NCI-H128 (cell line): ENCODE measurements around the gene NAA38.

ENCODE experiments used
- DNase-seq: peaks from one replicate; lab custom pipeline; 2025; ENCODE audit not compliant: unreplicated experiment; lab: John Stamatoyannopoulos, UW

NAA38 gene, protein sequence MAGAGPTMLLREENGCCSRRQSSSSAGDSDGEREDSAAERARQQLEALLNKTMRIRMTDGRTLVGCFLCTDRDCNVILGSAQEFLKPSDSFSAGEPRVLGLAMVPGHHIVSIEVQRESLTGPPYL

DNA sequence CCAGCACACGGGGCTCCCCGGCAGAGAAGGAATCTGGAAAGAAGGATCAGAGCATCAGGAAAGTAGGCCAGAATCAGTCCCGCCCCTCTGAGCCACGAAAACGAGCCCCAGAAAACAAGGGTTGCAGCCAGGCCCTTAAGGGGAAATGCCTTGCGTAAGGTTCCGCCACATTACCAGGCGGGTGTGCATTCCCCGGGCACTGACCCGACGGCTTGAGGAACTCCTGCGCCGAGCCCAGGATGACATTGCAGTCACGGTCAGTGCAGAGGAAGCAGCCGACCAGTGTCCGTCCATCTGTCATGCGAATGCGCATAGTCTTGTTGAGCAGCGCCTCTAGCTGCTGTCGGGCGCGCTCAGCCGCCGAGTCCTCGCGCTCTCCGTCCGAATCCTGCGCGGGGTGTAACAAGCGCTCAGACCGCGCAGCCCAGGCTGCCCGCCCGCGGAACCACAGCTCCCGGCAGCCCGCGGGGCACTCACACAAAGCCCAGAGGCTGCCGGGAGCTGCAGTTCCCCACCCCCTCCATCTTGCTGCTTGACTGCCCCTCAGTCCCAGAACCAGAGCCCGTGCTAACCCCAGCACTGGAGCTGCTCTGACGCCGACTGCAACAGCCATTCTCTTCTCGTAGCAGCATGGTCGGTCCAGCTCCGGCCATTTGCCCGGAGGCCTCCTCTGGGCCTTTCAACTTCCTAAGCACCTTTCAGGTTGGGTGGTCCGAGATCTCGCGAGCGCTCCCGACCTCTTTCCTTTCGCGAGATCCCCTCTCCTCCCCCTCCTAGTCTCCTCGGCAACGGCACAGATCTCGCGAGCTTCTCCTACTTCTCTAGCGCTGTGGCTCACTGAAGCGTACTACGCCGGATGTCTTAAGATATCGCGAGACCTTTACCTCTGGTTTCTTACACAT, at the start of gene NAA38:
Gene NAA38 (minus strand): TSS at position 749 of the 902 bp plus-strand sequence. CDS start 96 bp downstream, at position 653.
- peak; percentile 90 for DNase-seq

DNA sequence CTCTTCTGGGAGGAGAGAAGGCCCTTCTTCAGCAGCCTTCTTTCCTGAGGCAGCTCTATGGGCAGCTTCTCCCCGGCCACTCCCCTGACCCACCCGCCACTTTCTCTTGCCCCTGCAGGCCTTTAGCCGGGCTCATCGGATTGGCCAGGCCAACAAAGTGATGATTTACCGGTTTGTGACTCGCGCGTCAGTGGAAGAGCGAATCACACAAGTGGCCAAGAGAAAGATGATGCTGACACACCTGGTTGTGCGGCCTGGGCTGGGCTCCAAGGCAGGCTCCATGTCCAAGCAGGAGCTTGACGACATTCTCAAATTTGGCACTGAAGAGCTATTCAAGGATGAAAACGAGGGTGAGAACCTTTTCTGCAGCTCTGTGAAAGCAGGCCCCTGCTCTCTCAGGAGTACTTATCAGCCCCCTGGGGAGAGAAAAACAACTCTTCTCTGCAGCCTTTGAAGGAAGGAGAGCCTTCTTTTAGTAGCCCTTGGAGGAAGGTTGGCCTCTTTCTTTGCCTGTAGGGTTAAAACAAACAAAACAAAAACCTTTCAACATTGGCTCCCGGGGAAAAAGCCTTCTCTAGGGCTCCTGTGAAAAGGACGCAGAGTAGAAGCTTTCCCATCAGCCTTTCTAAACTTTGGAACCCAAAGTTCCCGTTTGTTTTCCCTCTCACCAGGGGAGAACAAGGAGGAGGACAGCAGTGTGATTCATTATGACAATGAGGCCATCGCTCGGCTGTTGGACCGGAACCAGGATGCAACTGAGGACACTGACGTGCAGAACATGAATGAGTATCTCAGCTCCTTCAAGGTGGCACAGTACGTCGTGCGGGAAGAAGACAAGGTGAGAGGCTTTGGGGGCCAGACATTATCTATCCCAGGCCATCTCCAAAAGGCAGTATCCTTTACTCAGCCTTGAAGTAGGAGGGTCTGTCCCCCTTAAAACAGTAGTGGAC, 46.1 kb upstream of the NAA38 start:
- DNase-seq: no peak

DNA sequence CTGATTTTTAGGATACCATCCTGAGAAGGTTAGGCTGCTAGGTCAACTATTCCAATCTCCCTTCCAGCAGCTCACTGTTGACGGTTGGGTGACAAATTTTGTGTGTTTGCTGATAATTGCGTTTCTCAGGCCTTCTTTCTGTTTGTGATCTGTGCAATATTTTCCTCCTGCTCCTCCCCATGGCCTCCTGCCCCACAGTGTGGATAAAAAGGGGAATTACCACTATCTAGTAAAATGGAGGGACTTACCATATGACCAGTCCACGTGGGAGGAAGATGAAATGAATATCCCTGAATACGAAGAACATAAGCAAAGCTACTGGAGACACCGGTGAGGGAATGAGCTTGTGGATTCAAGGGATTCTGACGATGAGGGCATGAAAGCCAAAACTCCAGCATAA, 40.4 kb upstream of the NAA38 start:
- DNase-seq: no peak

DNA sequence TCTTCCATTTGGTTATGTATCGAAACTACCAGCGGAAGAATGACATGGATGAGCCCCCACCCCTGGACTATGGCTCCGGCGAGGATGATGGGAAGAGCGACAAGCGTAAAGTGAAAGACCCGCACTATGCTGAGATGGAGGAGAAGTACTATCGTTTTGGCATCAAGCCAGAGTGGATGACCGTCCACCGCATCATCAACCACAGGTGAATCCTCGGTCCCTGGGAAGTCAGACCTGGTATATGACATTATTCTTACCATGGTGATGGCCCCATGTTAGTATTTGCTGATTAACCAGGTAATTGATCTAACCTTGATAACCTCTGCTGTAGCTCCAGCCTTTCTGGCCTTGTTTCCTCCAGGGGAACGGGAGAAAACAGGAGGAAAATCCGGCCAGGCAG, 39.7 kb upstream of the NAA38 start:
- no peak for DNase-seq

DNA sequence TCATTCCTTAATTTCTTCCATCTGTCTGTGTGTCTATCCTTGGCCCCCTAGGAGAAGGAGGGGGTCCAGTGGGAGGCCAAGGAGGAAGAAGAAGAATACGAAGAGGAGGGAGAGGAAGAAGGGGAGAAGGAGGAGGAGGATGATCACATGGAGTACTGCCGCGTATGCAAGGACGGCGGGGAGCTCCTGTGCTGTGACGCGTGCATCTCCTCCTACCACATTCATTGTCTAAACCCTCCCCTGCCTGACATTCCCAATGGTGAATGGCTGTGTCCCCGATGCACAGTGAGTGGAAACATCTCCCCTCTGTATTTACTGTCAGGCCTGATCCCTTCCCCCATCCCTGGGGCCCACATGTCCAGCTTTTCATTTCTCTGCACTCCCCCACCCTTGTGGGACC, 37.5 kb upstream of the NAA38 start:
- DNase-seq: no peak

DNA sequence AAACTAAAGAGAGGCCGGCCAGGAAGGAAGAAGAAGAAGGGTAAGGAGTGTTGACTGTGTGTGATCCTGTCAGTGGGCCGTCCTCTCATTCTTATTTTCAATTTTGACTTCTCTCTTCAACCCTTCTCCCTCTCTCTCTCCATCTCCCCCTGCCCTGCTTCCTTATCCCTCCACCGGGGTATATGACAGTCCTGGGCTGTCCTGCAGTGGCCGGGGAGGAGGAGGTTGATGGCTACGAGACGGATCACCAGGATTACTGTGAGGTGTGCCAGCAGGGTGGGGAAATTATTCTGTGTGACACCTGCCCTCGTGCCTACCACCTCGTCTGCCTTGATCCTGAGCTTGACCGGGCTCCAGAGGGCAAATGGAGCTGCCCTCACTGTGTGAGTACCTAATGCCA, 36.9 kb upstream of the NAA38 start:
- DNase-seq: no peak

DNA sequence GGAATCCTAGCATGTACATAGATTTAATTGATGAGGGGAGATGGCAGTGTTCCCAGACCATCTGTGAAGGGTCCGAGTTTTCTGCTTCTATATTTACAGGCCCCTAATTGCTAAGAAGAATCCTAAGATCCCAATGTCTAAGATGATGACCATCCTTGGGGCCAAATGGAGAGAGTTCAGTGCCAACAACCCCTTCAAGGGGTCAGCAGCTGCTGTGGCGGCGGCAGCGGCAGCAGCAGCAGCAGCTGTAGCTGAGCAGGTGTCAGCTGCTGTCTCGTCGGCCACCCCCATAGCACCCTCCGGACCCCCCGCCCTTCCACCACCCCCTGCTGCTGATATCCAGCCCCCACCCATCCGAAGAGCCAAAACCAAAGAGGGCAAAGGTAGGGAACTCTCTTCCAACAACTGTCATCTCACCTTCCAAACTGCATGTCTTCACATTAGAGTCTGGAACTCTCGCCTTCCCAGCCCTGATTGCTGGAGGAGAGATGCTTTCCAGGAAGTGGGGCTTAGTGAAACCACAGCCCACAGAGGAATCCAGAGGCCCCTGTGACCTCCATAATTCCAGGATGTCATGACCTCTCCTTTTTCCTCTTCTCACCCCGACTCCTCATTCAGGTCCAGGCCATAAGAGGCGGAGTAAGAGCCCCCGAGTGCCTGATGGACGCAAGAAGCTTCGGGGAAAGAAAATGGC, 36.0 kb upstream of the NAA38 start:
- no peak for DNase-seq

DNA sequence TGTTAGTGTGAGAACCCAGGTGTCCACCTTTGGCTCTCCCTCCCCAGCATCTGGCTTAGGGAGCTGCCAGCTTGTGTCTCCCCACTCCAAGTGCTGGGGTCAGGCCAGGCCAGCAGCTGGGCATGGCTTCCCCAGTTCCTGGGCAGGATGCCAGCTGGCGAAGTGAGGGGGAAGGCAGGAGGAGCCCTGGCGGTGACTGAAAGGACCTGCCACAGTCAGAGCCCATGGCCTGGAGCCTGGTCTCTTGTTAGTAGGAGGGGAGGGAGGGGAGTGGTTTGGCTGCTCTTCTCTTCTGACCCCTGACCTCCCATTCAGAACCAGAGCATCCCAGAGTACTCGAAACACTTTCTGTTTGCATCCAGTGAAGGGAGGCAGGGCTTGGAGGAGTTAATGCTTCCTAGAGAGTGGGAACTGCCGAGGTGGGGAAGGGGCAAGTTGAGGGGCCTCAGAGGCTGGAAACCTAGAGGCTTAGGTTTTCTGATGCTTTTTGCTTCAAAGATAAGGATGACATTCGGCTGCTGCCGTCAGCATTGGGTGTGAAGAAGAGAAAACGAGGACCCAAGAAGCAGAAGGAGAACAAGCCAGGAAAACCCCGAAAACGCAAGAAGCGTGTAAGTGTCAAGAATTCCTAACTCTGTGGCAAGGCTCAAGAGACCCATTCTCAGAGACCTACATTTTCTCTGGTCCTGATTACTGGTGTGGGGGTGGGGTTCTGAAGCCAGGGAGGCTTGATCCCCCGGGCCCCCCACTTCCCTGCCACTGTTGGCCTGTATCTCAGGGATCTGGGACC, 32.0 kb upstream of the NAA38 start:
- peak; percentile 66 for DNase-seq

DNA sequence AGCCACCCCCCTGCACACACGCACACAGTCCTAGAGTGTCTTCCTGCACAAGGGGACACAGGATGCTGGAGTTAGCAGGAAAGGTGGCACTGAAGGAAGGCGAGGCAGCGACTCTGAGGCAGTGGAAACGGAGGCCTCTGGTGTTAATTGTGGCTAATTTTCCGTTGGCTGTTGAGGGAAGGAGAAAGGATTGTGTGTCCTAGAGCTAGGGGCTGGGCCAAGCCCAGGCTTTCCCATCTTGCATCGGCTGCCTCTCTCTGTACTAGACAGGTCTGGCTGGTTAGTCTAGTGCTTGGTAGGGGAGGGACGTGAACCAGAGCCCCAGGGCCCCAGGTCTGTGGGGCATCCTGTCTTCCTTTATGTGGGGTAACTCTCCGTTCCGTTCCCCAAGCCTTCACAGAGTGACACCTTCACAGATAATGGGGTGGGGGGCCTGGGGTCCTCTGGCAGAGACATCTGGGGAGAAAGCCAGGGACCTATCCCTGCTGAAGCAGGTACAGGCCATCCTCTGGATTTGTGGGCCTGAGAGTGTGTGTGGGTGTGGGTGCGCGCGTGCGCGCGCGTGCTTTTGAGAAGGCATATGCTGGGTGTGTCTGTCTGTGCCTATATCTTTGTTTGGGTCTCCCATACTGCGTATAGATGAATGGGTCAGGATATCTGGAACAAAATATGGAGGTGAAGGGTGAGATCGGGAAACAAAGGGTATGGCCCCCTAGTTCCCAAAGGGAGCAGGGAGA, 31.0 kb upstream of the NAA38 start, which contains the start of gene CHD3:
Gene CHD3 (plus strand): TSS at position 606 of the 737 bp plus-strand sequence. CDS start 212 bp downstream, outside the sequence.
- DNase-seq: no peak

DNA sequence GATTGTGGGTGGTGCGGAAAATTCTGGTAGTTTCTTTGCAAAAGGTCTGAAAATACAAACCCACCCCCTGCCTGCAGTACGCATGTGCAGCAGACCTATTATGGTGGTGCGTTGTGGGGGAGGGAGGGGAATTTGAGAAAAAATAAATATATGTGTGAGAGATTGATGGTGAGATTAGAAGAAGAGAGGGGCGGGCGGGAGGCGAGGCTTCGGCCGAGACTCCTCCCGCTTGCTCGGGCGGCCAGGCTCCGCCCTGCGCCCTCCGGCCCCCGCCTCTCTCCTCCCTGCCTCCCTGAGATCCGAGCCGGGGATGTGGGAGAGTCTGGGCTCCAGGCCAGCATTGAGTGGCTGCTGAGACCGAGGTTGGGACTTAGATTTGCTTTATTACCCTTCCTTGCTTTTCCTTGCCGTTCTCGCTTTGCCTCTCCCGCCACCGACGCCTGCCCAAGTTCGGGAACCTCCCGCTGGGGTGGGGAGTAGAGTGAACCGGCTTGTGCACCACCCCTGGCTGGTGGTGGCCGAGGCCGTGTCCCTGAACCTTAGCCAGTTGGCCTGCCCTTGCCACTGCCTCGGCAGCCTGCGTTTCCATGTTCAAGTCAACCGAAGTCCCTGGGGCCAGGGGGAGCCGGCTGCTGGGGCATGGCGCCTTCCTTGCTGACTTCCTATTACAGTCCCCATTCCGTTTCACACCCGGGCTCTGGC, 30.3 kb upstream of the NAA38 start:
- peak; percentile 81 for DNase-seq

DNA sequence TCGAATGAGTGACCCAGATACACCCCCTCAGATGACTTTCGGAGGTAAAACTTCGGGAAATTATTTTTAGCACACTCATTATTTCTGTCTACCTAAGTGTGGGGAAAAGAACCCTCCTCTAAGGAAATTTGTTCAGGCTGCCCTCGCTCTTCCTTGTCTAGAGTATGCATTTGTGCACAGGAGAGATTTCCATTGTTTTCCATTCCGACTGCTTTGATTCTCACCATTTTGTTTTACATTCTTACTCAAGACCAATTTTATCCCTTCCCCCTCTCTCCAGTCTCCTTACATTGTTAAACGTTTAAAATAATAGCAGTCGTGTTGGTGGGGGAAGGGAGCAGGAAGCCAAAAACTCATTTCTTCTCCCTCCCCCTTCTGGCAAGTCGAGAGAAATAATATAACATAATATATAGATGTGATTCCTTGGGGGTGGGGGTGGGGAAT, 29.7 kb upstream of the NAA38 start:
- DNase-seq: no peak

DNA sequence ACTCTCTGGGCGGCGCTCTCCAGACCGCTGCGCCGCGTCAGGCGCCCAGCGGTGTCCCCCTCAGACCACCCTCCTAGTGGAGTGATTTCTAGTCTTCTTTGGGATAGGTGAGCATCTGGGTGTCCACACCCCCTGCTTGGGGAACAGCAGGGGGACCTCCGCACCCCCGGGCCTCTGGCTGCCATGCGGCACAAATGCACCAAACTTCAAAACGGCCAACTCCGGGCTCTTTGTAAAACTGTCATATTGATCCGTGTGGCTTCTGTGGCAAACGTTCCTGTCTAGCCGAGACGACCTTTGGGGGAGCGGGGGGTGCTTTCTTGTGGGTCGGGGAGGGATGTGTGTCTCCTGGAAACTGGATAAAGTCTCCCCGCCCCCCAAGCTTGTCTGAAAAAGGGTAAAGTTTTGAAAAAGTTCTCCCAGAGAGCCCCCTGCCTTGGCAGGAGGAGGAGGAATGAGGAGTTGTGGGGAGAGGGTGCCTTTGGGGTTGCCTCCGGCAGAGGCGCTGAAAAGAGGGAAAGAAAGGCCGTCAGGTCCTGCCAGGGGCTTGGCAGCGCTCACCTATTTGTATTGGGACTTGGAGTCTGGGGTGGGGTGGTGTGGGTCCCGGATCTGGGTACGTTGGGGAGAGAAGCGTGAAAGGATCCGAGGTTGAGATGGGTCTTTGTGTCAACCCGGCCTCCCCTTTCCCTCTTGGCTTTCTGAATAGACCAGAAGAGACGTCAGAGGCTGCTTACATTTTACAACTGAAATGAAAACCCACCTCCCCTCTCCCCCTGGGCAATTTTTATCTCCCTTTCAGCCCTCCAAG, 29.1 kb upstream of the NAA38 start:
- no peak for DNase-seq

DNA sequence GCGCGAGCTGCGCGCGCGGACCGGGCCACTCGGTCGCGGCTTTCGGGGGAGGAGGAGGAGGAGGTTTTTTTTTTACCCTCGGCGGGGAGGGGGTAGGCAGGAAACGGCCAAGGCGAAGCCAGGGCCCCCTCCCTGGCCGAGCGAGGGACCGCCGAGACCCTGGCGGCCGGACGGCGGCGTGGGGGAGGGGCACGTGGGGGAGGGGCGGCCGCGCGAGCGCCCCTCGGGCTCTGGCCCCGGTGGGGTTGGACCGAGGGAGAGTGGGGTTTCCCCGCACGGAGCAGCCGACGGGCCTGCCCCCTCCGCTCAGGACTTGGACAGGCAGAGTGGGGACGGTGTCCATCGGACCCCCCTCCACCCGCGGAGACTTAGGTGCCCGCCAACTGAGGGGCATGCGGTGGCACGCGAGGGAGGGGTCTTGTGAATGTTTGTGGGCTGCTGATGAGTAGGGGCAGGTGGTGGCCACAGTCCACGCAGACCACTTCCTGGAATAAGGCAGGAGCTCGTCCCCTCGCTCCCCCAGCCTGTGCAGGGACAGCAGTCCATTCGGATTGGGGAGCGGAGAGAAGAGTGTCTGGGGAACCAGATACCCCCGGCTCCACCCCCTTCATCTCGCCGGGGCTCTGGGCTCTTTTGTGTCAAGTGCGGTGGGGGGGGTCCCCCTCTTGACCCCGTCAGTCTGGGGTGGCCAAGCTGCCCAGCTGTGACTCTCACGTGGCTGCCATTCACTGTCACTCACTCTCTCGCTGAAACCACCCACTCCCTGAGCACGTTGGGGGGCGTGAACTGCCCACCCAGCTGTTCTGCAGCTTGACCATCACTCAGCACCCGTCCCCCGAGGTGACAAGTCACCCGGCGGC, 28.2 kb upstream of the NAA38 start:
- peak; percentile 55 for DNase-seq

DNA sequence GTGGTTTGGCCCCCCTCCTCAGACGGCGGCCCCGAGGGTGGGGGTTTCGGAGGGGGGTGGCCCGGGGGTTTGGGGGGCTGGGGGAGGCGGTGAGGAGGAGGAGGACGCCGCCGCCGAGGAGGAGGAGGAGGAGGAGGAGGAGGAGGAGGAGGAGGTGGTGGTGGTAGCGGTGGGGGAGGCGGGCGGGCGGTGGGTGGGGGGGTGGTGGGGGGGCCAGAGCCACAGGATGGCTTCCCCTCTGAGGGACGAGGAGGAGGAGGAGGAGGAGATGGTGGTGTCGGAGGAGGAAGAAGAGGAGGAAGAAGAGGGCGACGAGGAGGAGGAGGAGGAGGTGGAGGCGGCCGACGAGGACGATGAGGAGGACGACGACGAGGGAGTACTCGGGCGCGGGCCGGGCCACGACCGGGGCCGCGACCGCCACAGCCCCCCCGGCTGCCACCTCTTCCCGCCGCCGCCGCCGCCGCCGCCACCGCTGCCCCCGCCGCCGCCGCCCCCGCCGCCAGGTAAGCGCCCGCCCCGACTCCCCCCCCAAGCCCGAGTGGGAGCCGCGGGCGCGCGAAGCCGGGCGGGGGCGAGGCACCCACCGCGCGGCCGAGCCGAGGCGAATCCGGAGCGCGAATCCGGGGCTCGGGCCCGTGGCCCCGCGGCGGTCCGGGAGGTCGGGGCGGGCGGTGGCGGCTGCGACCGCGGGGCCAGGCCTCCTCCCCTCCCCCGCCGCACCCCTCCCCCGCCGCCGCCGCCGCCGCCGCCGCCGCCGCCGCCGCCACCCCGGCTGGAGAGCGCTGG, 27.4 kb upstream of the NAA38 start:
- no peak for DNase-seq

DNA sequence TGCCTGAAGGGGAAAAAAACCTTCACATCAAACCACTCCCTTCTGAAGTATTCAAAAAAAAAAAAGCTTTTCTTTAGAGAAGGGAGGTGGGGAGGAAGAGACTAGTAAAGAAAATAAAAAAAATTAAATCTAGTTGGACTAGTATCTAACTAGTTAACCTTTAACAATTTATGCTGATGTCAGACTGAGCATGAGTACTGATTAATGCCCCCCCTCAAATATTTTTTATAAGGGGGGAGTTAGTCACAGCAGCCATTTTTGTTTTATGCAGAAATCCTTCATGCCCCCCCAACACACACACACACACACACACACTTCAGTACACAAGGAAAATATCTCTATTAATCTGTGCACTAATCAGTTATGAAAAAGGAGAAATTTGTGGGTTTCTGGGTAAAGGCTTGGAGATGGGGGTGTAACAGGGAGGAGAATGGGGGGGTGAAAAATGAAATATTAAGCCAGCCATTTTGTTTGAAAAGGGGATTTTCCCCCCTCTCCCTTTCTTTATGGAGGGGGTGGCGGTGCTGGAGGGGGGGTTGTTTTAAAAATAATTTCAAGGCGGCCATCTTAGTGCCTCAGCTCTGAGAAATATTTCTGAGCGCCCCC, 26.5 kb upstream of the NAA38 start:
- DNase-seq: no peak

DNA sequence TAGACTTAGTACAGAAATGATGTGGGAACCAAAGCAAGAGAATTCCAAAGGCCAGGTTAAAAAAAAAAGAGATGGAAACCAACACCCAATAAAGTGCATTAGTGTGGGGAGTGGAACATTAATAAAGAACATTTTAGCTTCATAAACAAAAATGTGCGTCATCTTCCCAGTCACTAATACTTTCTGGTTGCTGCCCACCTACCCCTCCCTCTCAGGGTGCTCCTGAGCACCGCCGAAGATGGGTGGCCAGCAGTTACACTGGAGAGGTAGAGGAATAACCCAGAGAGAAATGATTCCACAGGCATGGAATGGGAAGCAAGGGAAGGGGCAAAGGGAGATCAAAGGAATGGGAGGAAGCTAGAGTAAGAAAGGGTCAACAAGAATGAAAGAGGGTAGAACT, 25.3 kb upstream of the NAA38 start:
- DNase-seq: no peak
